Duodenal mucosa (tissue), 2 donors: ENCODE results near the gene DNAH9.
A peak's percentile ranks its signal among the peaks of the same experiment; 100 is the strongest.

Experiments used
- H3K27ac ChIP-seq: one replicate; pipeline ENCODE4 v1.7.0; 2013; ENCODE audit warnings: low read depth, low read length
- H3K27me3 ChIP-seq, 2 donors: one replicate each; pipeline ENCODE4 v1.7.0; 2013; ENCODE audit warnings: low read length in 2 of 2, control low read depth in 1 of 2; ENCODE audit not compliant: insufficient read depth in 2 of 2, control insufficient read depth in 1 of 2
- H3K36me3 ChIP-seq, 2 donors: one replicate each; pipeline ENCODE4 v1.7.0; 2013; ENCODE audit warnings: low read length in 2 of 2, control low read depth in 1 of 2; ENCODE audit not compliant: insufficient read depth in 2 of 2, control insufficient read depth in 1 of 2
- H3K4me1 ChIP-seq, 2 donors: one replicate each; pipeline ENCODE4 v1.7.0; 2013; ENCODE audit warnings: low read length in 2 of 2, control low read depth in 1 of 2; ENCODE audit not compliant: insufficient read depth in 2 of 2, control insufficient read depth in 1 of 2
- H3K4me3 ChIP-seq, 2 donors: one replicate each; pipeline ENCODE4 v1.7.0; 2013; ENCODE audit warnings: low read length in 2 of 2, low read depth in 1 of 2
- H3K9ac ChIP-seq, 2 donors: one replicate each; pipeline ENCODE4 v1.7.0; 2013; ENCODE audit warnings: low read length in 2 of 2, low read depth in 1 of 2
- H3K9me3 ChIP-seq, 2 donors: one replicate each; pipeline ENCODE4 v1.7.0; 2013; ENCODE audit warnings: low read length in 2 of 2, control low read depth in 1 of 2; ENCODE audit not compliant: control insufficient read depth in 1 of 2

The DNAH9 gene

DNA sequence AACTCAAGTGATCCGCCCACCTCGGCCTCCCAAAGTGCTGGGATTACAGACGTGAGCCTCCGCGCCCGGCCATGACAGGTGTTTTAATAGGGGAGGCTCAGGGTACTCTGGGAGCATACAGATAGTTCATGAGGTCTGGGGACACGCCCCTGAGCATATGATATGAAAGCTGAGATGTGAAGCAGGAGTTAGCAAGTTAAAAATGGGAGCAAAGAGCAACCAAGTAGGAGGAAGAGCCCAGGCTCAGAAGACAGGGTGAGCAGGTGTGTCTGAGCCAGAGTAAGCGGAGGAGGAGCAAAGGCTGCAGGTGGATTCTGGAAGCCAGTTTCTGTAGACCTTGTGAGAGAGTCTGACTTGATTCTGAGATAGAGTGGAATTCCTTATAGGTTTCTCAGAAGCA lies 103.6 kb downstream of the DNAH9 start:
- no peak overlapping the region for H3K9ac ChIP-seq
- peaks cover 2 to 9% of the 10 kb centered on the region in 2 donors for H3K4me1 ChIP-seq
- H3K27ac ChIP-seq = no peak overlapping the region
- no peaks in the 10 kb centered on the region for H3K27me3 ChIP-seq
- no peak overlapping the region for H3K4me3 ChIP-seq
- no peaks in the 10 kb centered on the region for H3K9me3 ChIP-seq
- H3K36me3 ChIP-seq = no peaks in the 10 kb centered on the region

GRCh38 chr17:11704041-11704440 lies 105.8 kb downstream of the DNAH9 start:
- Histone ChIP-seq H3K9me3 (no peaks in the 10 kb centered on the region), H3K27me3 (peaks cover 0 to 5% of the 10 kb centered on the region in 2 donors), H3K27ac (no peak overlapping the region), H3K4me1 (peaks cover 2 to 9% of the 10 kb centered on the region in 2 donors), H3K9ac (no peak overlapping the region), H3K4me3 (no peak overlapping the region), H3K36me3 (no peaks in the 10 kb centered on the region)

GRCh38 chr17:11705111-11705510 lies 106.8 kb downstream of the DNAH9 start:
- peaks cover 2 to 9% of the 10 kb centered on the region in 2 donors for H3K4me1 ChIP-seq
- H3K4me3 ChIP-seq = peak overlapping the region in 1 of 2 donors; percentile 17
- H3K9me3 ChIP-seq = no peaks in the 10 kb centered on the region
- no peak overlapping the region for H3K27ac ChIP-seq
- H3K9ac ChIP-seq = no peak overlapping the region
- H3K27me3 ChIP-seq = peaks cover 0 to 5% of the 10 kb centered on the region in 2 donors
- H3K36me3 ChIP-seq = no peaks in the 10 kb centered on the region

- Histone ChIP-seq H3K9ac (no peak overlapping the region), H3K4me3 (no peak overlapping the region)
These were observed 109.3 kb downstream of the DNAH9 start for GRCh38 chr17:11707586-11707985.

DNA sequence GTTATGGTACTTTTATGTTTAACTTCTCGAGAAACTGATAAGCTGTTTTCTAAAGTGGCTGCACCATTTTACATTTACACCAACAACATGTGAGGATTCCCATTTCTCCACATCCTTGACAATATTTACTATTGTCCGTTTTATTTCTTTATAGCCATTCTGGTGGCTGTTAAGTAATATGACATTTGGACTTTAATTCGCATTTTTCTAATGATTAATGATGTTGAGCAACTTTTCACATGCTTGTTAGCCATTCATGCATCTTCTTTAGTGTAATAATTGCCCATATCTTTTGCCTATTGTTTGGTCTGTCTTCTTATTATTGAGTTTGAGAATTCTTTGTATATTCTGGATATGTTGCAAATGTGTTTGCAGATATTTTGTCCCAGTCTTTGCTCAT lies 114.2 kb downstream of the DNAH9 start:
- Histone ChIP-seq H3K4me3 (no peak overlapping the region), H3K36me3 (no peaks in the 10 kb centered on the region)

More at GRCh38 chr17:11707586-11707985, 109.3 kb downstream of the DNAH9 start:
- no peaks in the 10 kb centered on the region for H3K36me3 ChIP-seq
- peaks cover 0 to 5% of the 10 kb centered on the region in 2 donors for H3K27me3 ChIP-seq
- H3K4me1 ChIP-seq = peaks cover 4 to 15% of the 10 kb centered on the region in 2 donors
- H3K9me3 ChIP-seq = no peaks in the 10 kb centered on the region
- no peak overlapping the region for H3K27ac ChIP-seq

DNA sequence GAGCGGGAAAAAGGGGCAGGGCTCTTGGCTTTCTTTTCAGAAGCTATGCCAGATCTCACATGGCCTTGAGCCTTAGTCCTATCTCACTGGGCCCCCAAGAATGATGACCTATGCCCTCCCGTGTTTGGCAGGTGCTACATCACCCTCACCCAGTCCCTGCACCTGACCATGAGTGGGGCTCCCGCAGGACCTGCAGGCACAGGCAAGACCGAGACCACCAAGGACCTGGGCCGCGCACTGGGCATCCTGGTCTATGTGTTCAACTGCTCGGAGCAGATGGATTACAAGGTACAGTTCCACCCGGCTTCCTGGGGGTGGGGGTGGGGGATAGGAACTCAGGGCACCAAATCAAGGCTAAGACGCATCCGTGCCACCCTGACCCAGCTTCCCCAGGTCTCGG lies 120.9 kb downstream of the DNAH9 start:
- H3K27me3 ChIP-seq = no peaks in the 10 kb centered on the region
- H3K9ac ChIP-seq = no peak overlapping the region
- H3K4me1 ChIP-seq = no peaks in the 10 kb centered on the region
- no peaks in the 10 kb centered on the region for H3K36me3 ChIP-seq
- H3K4me3 ChIP-seq = no peak overlapping the region
- no peak overlapping the region for H3K27ac ChIP-seq
- H3K9me3 ChIP-seq = no peaks in the 10 kb centered on the region

More for the DNA sequence above, 114.2 kb downstream of the DNAH9 start:
- H3K9ac ChIP-seq = no peak overlapping the region
- H3K27me3 ChIP-seq = peaks cover 0 to 5% of the 10 kb centered on the region in 2 donors
- no peaks in the 10 kb centered on the region for H3K9me3 ChIP-seq
- H3K27ac ChIP-seq = no peak overlapping the region
- H3K4me1 ChIP-seq = peaks cover 4 to 6% of the 10 kb centered on the region in 2 donors

DNA sequence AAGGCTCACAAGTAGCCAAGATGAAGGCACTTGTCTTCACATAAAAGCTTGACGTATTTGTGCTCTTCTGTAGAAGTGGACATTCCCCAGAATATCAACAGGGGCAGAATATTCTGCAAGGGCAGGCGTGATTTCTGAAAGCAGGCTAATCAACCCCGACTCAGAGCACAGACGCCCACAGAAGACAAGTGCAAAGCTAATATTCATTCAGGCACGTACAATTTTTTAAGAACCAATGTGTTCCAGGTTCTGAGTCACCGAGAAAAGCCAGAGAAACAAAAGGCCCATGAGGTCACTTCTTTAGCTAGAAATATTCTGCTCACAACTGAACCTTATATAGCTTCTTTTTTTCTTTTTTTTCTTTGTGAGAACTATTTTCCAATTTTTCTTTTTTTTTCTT lies 121.6 kb downstream of the DNAH9 start:
- H3K4me1 ChIP-seq = no peaks in the 10 kb centered on the region
- no peaks in the 10 kb centered on the region for H3K27me3 ChIP-seq
- H3K9ac ChIP-seq = no peak overlapping the region
- no peak overlapping the region for H3K27ac ChIP-seq
- no peaks in the 10 kb centered on the region for H3K9me3 ChIP-seq
- H3K36me3 ChIP-seq = no peaks in the 10 kb centered on the region
- H3K4me3 ChIP-seq = no peak overlapping the region

DNA sequence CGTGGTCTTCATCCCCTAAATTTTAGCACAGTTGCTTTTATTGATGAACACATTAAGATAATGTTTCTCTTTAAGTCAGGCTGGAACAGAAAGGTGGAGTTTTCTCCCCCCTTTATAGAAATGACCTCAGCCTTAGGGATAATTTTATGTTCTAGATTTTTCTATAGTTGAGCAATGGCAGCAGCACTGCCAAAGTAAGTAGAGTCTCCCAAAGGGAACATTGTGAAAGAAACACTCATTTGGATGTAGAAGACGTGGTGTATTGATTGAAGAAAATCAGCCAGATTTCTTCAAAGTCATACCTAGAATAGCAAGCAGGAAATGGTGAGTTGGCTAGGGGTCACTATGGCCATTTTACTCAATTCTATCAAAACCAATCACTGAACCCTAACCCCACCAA lies 122.5 kb downstream of the DNAH9 start:
- Histone ChIP-seq H3K36me3 (no peaks in the 10 kb centered on the region), H3K27ac (no peak overlapping the region), H3K4me3 (no peak overlapping the region), H3K9me3 (no peaks in the 10 kb centered on the region), H3K9ac (no peak overlapping the region), H3K27me3 (no peaks in the 10 kb centered on the region), H3K4me1 (no peaks in the 10 kb centered on the region)

GRCh38 chr17:11730747-11731146 lies 132.5 kb downstream of the DNAH9 start:
- Histone ChIP-seq H3K4me3 (no peak overlapping the region), H3K4me1 (no peaks in the 10 kb centered on the region), H3K27ac (no peak overlapping the region)

GRCh38 chr17:11736613-11737312 lies 138.5 kb downstream of the DNAH9 start:
- H3K9ac ChIP-seq = no peak overlapping the region

More at GRCh38 chr17:11730747-11731146, 132.5 kb downstream of the DNAH9 start:
- H3K9me3 ChIP-seq = no peaks in the 10 kb centered on the region
- H3K9ac ChIP-seq = no peak overlapping the region
- no peaks in the 10 kb centered on the region for H3K27me3 ChIP-seq
- no peaks in the 10 kb centered on the region for H3K36me3 ChIP-seq

More at GRCh38 chr17:11736613-11737312, 138.5 kb downstream of the DNAH9 start:
- Histone ChIP-seq H3K27me3 (no peaks in the 10 kb centered on the region), H3K27ac (no peak overlapping the region), H3K4me3 (no peak overlapping the region), H3K9me3 (no peaks in the 10 kb centered on the region), H3K36me3 (no peaks in the 10 kb centered on the region), H3K4me1 (no peaks in the 10 kb centered on the region)
